VCaP (cell line): ENCODE measurements around the gene S1PR3.

ENCODE experiments used
- H3K27ac ChIP-seq: fragments of 450-650 bp; 2 replicates; pipeline ENCODE4 v1.5.1; 2017
- CTCF ChIP-seq: fragments of 450-650 bp; conservative IDR thresholded peaks from 2 replicates; pipeline ENCODE4 v1.5.1; 2017; ENCODE audit warnings: mild to moderate bottlenecking, moderate library complexity

The S1PR3 gene

GRCh38 chr9:89049646-89050045 lies 58.4 kb downstream of the S1PR3 start:
- no peak for TF ChIP-seq CTCF
- no peak overlapping the region for H3K27ac ChIP-seq

- no peak for TF ChIP-seq CTCF
- no peak overlapping the region for H3K27ac ChIP-seq
These were observed 60.3 kb downstream of the S1PR3 start for GRCh38 chr9:89051421-89052025.

GRCh38 chr9:89052470-89053097 lies 61.3 kb downstream of the S1PR3 start:
- TF ChIP-seq CTCF, result no peak
- no peak overlapping the region for H3K27ac ChIP-seq

GRCh38 chr9:89053301-89053700 lies 62.0 kb downstream of the S1PR3 start:
- no peak for TF ChIP-seq CTCF
- no peak overlapping the region for H3K27ac ChIP-seq
